NCI-H446 (cell line): ENCODE results near the gene TTI1.

Experiments
- DNase-seq, 2 experiments: peaks; one replicate each; lab custom pipeline; 2025; lab: John Stamatoyannopoulos, UW

TTI1 gene

GRCh38 chr20:38054647-38055046 lies 21.4 kb upstream of the TTI1 start:
- DNase-seq = no peak

- DNase-seq = no peak
These were observed 19.6 kb upstream of the TTI1 start for GRCh38 chr20:38052870-38053269.

DNA sequence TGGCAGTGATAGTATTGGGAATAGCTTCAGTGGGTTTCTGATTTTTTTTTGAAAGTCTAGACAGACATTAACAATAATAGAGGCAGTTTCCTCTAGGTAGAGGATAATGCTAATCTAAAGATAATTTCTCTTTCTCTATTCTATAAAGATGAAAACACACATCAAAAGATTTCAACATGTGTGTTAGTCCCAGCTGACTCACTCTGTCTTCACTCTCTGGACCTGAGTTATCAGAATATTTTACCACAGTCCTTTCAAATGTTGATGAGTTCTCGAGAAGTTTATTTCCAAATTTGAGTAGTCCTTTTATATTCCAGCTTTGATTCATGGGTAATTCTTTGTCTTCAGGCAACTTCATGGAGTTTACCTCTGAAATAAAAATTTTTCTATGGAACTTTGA lies 17.4 kb upstream of the TTI1 start:
- no peak for DNase-seq

DNA sequence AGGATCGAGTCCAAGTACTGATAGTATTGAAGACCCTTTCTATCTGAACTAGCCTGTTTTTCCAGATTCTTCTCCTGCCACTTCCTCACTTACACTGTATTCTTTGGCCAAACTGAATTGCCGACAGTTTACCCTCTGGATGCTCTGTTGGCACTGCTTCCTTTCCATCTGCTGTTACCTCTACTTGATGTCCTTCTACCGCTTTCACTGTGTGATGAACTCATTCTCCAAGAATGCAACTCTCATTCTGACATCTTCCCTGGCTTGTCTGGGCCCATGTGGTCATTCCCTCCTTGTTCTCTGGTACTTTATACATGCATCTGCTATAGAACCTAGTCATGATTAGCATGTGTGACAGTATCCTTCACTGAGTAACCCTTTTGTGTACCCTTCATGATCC lies 16.5 kb upstream of the TTI1 start:
- peak in 1 of 2 experiments; percentile 65 for DNase-seq

DNA sequence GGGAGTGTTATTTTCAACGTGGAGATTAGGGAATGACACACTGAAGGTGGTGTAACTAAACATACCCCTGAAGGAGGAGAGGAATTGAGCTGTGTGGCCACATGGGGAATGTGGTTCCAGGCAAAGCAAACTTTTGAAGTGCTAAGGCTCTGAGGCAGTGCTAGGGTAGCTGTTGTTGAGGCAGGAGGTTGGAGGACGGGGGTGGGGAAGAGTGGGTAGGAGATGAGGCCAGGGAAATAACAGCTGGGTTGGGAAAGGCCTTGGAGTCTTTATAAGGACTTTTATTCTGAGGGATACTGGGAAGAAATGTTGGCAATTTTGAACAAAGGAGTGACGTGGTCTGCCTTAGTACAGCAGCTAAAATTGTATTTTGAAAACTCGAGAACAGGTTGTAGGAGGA lies 13.3 kb upstream of the TTI1 start:
- no peak for DNase-seq

GRCh38 chr20:38044685-38045084 lies 11.4 kb upstream of the TTI1 start:
- DNase-seq = no peak

DNA sequence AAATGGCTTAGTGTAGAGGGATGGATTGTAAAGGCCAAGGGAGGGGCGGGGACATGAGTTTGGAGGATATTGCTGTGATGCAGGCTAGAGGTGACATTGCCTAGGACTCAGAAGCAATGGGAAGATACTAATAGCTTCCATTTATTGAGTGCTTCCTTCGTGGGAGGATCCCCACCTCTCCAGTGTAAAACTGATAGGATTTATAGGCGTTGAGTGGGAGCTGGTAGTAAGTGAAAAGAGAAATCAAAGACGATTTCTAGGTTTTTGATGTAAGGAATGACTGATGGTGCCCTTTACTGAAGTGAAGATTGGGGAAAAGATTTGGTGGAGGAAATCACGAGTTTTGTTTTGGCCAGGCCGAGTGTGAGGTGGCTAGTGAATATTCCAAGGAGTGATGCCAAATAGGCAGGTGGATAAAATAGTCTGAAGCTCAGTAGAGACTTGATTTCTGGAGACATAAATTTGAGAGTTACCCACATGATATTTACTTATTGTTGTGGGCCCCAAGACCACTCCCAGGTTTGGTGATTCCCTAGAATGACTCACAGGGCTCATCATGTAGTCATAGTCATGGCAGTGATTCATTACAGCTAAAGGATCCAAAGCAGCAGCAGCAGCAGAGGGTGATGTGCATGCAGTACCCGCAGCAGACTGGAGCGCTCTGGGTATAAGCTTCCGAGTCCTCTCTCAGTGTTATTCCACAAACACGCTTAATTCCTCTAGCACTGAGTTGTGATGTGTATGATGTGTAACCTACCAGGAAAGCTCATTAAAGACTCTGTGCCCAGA lies 10.4 kb upstream of the TTI1 start:
- no peak for DNase-seq

DNA sequence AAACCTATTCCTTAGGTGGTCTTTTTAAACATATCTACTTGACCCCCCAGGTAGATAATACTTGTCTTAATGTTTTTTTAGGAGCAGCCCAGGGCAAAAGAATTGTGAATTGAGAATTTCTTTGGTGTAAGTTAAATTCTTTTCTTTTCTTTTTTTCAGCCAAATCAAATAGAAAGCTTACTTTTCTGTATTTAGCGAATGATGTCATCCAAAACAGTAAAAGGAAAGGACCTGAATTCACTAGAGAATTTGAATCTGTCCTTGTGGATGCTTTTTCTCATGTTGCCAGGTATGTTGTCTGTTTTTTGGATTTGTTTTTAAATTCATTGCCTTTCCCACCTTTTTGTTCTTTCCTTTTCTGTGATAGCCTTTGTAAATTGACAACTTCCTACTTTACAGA lies 7.0 kb upstream of the TTI1 start:
- no peak for DNase-seq

- DNase-seq = no peak
These were observed 3.1 kb upstream of the TTI1 start for GRCh38 chr20:38036366-38036765.

GRCh38 chr20:38034961-38035360 lies 1.7 kb upstream of the TTI1 start:
- no peak for DNase-seq

- DNase-seq = no peak
These were observed 923 bp upstream of the TTI1 start for GRCh38 chr20:38034108-38034649.

DNA sequence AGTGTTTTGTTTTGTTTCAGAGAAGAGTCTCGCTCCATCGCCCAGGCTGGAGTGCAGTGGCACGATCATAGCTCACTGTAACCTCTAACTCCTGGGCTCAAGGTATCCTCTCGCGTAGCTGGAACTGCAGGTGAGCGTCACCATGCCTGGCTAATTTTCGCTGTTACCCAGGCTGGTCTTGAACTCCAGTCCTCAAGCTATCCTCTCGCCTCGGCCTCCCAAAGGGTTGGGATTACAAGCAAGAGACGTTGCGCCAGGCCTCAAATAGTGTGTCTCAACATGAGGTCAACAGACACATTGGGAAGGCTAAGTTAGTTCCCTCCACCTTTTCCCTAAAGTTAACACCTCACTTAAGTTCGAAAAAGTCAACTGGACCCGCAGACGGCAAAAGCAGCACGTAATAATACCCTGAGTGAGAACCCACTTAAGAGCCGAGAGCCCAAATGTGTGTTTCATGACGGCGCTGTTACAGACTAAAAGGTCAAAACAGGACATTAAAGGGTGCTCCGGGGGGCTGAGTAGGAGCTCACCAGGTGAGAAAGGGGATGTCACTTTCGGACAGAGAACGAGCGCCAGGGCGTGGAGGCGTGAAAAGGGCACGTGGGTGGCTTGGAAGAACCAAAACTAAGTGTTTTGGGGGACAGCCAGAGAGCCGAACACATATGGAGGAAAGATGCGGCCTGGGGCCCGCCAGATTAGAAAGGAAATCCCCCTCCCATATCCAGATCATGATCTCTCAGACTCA lies 499 bp downstream of the TTI1 start:
- DNase-seq = no peak

- no peak for DNase-seq
These were observed 1.3 kb downstream of the TTI1 start for GRCh38 chr20:38031957-38032356.

- no peak for DNase-seq
These were observed 3.8 kb downstream of the TTI1 start for GRCh38 chr20:38029453-38029852.

GRCh38 chr20:38024496-38024895 lies 8.8 kb downstream of the TTI1 start:
- DNase-seq = no peak

GRCh38 chr20:38023181-38024001 lies 9.9 kb downstream of the TTI1 start:
- DNase-seq = no peak

DNA sequence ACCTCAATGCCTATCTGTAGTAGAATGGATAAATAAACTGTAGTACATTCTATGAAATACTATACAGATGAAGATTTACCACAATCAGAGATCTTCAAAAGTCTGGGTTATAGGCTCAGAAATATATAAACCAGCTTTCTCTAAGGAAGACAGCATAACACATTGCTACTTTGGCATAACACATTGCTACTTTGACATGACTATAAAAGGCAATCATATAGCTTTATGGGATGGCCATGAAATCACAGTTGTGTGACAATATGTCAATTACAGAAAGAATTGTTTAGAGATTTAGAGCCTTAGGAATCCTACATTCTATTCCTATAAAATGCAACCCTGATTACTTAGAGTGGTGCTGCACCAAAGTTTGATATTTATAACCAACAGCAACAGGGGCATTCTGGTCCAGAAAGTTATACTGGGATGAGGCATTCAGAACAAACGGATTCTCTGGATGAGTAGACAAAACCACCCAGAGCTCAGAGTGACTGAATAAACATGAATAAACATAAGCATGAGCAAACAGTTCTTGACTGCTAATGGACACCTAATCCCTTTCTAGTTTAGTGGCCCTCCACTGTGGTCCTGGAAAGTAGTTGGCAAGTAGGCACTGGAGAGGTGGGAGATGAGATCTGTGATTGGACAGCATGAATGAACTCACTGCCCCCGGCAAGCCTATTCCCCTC lies 12.0 kb downstream of the TTI1 start:
- no peak for DNase-seq

DNA sequence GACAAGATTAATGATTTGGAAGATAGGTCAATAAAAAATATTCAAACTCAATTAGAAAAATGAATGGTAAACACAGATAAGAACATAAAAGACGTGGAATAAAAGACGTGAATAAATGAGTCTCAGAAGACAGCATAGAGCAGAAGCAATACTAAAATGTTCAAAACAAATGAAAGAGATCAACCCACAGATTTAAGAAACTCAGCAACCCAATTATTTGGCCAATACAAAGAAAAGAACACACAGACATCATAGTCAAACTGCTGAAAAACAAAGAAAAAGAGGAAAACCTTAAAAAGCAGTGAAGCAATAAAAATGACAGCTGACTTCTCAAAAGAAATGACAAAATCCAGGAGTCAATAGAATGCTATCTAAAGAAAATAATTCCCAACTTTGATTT lies 14.9 kb downstream of the TTI1 start:
- no peak for DNase-seq

GRCh38 chr20:38017959-38018358 lies 15.3 kb downstream of the TTI1 start:
- no peak for DNase-seq

DNA sequence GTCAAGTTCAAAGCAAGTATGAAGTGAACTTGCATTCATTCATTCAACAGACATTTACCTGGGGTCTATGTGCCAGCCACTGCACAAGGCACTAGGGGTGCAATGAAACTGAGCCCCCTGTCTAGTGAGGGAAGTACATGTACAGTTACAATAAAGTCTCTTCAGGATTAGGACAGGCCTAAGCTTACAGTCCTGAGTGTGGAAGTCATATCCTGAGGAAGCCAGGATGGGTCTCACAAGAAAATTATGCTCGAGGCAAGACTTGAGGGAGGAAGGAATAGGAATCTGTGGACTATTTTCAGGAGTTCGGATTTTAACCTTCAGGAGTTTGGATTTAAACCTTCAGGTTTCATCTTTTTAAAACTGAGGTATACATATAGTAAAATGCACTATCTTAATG lies 19.4 kb downstream of the TTI1 start:
- no peak for DNase-seq

- no peak for DNase-seq
These were observed 20.9 kb downstream of the TTI1 start for GRCh38 chr20:38012332-38012731.

DNA sequence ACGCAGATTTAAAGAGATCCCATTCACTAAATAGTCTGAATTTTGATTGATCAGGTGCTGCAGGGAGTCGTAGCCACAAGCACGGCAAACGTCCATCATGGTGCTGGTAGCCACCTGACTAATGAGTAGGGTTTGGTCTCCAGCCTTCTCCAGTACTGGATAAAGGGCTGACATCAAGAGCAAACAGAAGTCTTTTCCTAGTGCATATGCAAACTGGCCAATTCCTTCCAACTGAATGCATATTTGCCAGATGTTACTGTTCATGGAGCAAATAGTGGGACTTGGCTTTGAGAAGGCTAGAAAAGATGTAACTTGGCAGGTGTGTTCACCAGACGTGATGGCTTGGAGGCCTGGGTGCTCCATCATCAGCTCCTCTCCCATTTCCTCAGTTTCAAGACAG lies 21.6 kb downstream of the TTI1 start:
- DNase-seq = no peak
